K562 (cell line): ENCODE measurements around the gene TGM3. TPM values are rescaled to one million over a fixed set of nuclear protein-coding genes. Genes with fewer than 3 reads are reported as not detected.
A peak's percentile ranks its signal among the peaks of the same experiment; 100 is the strongest.

ENCODE experiments used
- ARID1B ChIP-seq: fragments of 450-650 bp; IDR thresholded peaks from 2 replicates; pipeline ENCODE4 v1.6.1; 2016; ENCODE audit warnings: antibody characterized with exemption, mild to moderate bottlenecking, inconsistent platforms
- DACH1 ChIP-seq: fragments of 450-650 bp; IDR thresholded peaks from 2 replicates; pipeline ENCODE4 v1.6.1; 2018; ENCODE audit not compliant: partially characterized antibody
- FOXK2 ChIP-seq, 2 experiments: fragments of 450-650 bp; IDR thresholded peaks in 1 of 2; conservative IDR thresholded peaks in 1 of 2; 2 replicates each; pipeline ENCODE4 v1.6.1; 2016; ENCODE audit warnings: low read depth in 2 of 2, mild to moderate bottlenecking in 1 of 2
- GTF2E2 ChIP-seq: fragments of 200-800 bp; sonication (Bioruptor generic); IDR thresholded peaks from 2 replicates; pipeline ENCODE4 v1.6.1; 2016; ENCODE audit warnings: missing genetic modification characterization, missing compliant biosample characterization
- HEY1 ChIP-seq: fragments of 250-450 bp; sonication (Bioruptor Pico); IDR thresholded peaks from 2 replicates; pipeline ENCODE4 v1.5.0; 2020; ENCODE audit warnings: mild to moderate bottlenecking, moderate library complexity, borderline replicate concordance
- JUNB ChIP-seq: fragments of 450-650 bp; formaldehyde crosslinking; conservative IDR thresholded peaks from 2 replicates; pipeline ENCODE4 v1.4.0; 2020; ENCODE audit warnings: mild to moderate bottlenecking
- KDM5B ChIP-seq: fragments of 200-600 bp; sonication (generic); IDR thresholded peaks from 2 replicates; pipeline ENCODE4 v1.6.1; 2012; ENCODE audit warnings: low read depth, mild to moderate bottlenecking, moderate library complexity, low read length, control low read depth, inconsistent platforms; ENCODE audit not compliant: insufficient replicate concordance
- MAFK ChIP-seq: IDR thresholded peaks from 2 replicates; pipeline ENCODE4 v1.6.1; 2011; ENCODE audit warnings: low read length, improper control_type of control experiment
- MBD2 ChIP-seq: sonication (generic); IDR thresholded peaks from 2 replicates; pipeline ENCODE4 v1.6.1; 2016; ENCODE audit warnings: low read depth, borderline replicate concordance
- NCOA1 ChIP-seq: fragments of 450-650 bp; IDR thresholded peaks from 2 replicates; pipeline ENCODE4 v1.6.1; 2016; ENCODE audit warnings: low read depth
- NELFE ChIP-seq: IDR thresholded peaks from 2 replicates; pipeline ENCODE4 v1.6.1; 2011; ENCODE audit warnings: mild to moderate bottlenecking; ENCODE audit not compliant: insufficient read depth, insufficient read length
- NONO ChIP-seq, 2 experiments: fragments of 200-400 bp in 1 of 2; fragments of 450-650 bp in 1 of 2; formaldehyde crosslinking in 1 of 2; IDR thresholded peaks; 2 replicates each; pipeline ENCODE4 v1.6.1; 2017; ENCODE audit warnings: low read depth in 2 of 2, mild to moderate bottlenecking in 2 of 2, moderate library complexity in 2 of 2, low read length in 1 of 2
- POLR2A ChIP-seq: fragments of 450-650 bp; conservative IDR thresholded peaks from 2 replicates; pipeline ENCODE4 v1.6.1; 2016
- POLR2AphosphoS2 ChIP-seq: IDR thresholded peaks from 2 replicates; pipeline ENCODE4 v1.6.1; 2012; ENCODE audit warnings: low read length, improper control_type of control experiment
- POLR2H ChIP-seq: IDR thresholded peaks from 2 replicates; pipeline ENCODE4 v1.6.1; 2016; ENCODE audit warnings: missing genetic modification characterization, low read depth, mild to moderate bottlenecking, control low read depth, missing compliant biosample characterization, moderate library complexity
- POU5F1 ChIP-seq: fragments of 150-350 bp; IDR thresholded peaks from 2 replicates; pipeline ENCODE4 v1.6.1; 2014; ENCODE audit warnings: borderline replicate concordance, low read length, low read depth, mild to moderate bottlenecking; ENCODE audit not compliant: partially characterized antibody
- RBM25 ChIP-seq: fragments of 200-400 bp; formaldehyde crosslinking; IDR thresholded peaks from 2 replicates; pipeline ENCODE4 v1.6.1; 2018; ENCODE audit warnings: low read length, low read depth, moderate library complexity; ENCODE audit not compliant: severe bottlenecking
- RCOR1 ChIP-seq, 2 experiments: IDR thresholded peaks; 2 replicates each; pipeline ENCODE4 v1.6.1; 2012; ENCODE audit warnings: low read depth in 2 of 2, low read length in 2 of 2, borderline replicate concordance in 1 of 2, improper control_type of control experiment in 1 of 2
- RNF2 ChIP-seq: sonication (generic); IDR thresholded peaks from 2 replicates; pipeline ENCODE4 v1.6.1; 2016
- SMARCA4 ChIP-seq: fragments of 450-650 bp; IDR thresholded peaks from 2 replicates; pipeline ENCODE4 v1.6.1; 2016
- TAL1 ChIP-seq: fragments of 450-650 bp; IDR thresholded peaks from 2 replicates; pipeline ENCODE4 v1.6.1; 2016; ENCODE audit warnings: mild to moderate bottlenecking
- TBP ChIP-seq: optimal IDR thresholded peaks from 2 replicates; pipeline ENCODE3; 2011; ENCODE audit warnings: low read depth, low read length, improper control_type of control experiment
- TEAD4 ChIP-seq, 2 experiments: sonication (generic) in 1 of 2; formaldehyde crosslinking in 1 of 2; IDR thresholded peaks; 2 replicates each; pipeline versions ENCODE4 v1.6.1 to v1.8.0; 2012 to 2022; ENCODE audit warnings: borderline replicate concordance in 1 of 2, inconsistent platforms in 1 of 2, low read length in 1 of 2, mild to moderate bottlenecking in 1 of 2, missing genetic modification reagents in 1 of 2
- XRCC4 ChIP-seq: IDR thresholded peaks from one replicate; pipeline ENCODE4 v1.6.1; 2011; ENCODE audit not compliant: insufficient read depth, insufficient read length; ENCODE audit errors: extremely low read depth
- ZBTB33 ChIP-seq: sonication (generic); formaldehyde crosslinking; IDR thresholded peaks from 2 replicates; pipeline ENCODE4 v1.8.1; 2023; ENCODE audit warnings: mild to moderate bottlenecking, missing genetic modification reagents
- ZNF124 ChIP-seq: sonication (generic); formaldehyde crosslinking; IDR thresholded peaks from 2 replicates; pipeline ENCODE4 v1.8.1; 2022; ENCODE audit warnings: missing genetic modification reagents
- ZNF282 ChIP-seq: sonication (generic); formaldehyde crosslinking; IDR thresholded peaks from 2 replicates; pipeline ENCODE4 v1.8.1; 2023; ENCODE audit warnings: missing genetic modification reagents
- polyA plus RNA-seq, 8 experiments: library from polyadenylated mRNA; depleted of rRNA in 4 of 8; stranded (reverse) in 5 of 8; unstranded in 3 of 8; fragments of >200 nt; fragmentation: Nextera tagmentation in 2 of 8; fragmentation: Illumina TruSeq in 1 of 8; extraction: Ambion mirVana in 2 of 8; extraction: Trizol in 1 of 8; gene quantifications; 2 replicates each; pipeline versions ENCODE4 v1.2.1 to v1.2.3, GENCODE V29; 2011 to 2014; ENCODE audit warnings: inconsistent platforms in 1 of 8, missing spikeins in 1 of 8
- total RNA-seq, 7 experiments: library from RNA; depleted of rRNA in 6 of 7; stranded (reverse); fragments of >200 nt in 6 of 7; fragmentation: Illumina TruSeq in 2 of 7; extraction: Trizol in 2 of 7; gene quantifications; 2 replicates each; pipeline versions ENCODE4 v1.2.1 to v1.2.3, GENCODE V29; 2011 to 2021; ENCODE audit warnings: low replicate concordance in 1 of 7

The TGM3 gene
- total and polyA plus RNA-seq, 9 of the 15 experiments (the other 6 are each of a cell fraction or from before 2014, with no cell fraction given) = not detected

- TF ChIP-seq KDM5B (peak; percentile 39), NCOA1 (peak; percentile 31; the same call in 1 of the 2 replicates), DACH1 (peak; percentile 92), ZNF282 (no peak), RNF2 (peak; percentile 53; the same call in 1 of the 2 replicates), NELFE (no peak), ARID1B (peak; percentile 81), FOXK2 (conservative IDR thresholded peaks at IDR 0.05 in 1 of 2, IDR thresholded peaks at IDR 0.05 in 1 of 2; ENCODE audit: low read depth in 2 of 2) (peak in 1 of 2 experiments; percentile 82; a peak in 2 of 4 replicates), GTF2E2 (0 out of 2 replicates have a peak, but pooled peaks have one; percentile 20), POLR2A (peak; percentile 72), TAL1 (peak; percentile 63), SMARCA4 (peak; percentile 65; the same call in 1 of the 2 replicates), TEAD4 (IDR thresholded peaks at IDR 0.05; ENCODE audit: low read length) (peak; percentile 71), TEAD4 (CRISPR knock-in tag; IDR thresholded peaks at IDR 0.05; ENCODE audit: borderline replicate concordance) (no peak), RCOR1 (IDR thresholded peaks at IDR 0.05; ENCODE audit: borderline replicate concordance in 1 of 2, low read depth in 2 of 2, low read length in 2 of 2) (peak in 1 of 2 experiments; percentile 98; a peak in 2 of 4 replicates), ZNF124 (no peak), XRCC4 (no peak), NONO (IDR thresholded peaks at IDR 0.05; ENCODE audit: low read depth in 2 of 2, low read length in 1 of 2) (peak in 1 of 2 experiments; percentile 45; a peak in 1 of 4 replicates), HEY1 (CRISPR knock-in tag) (no peak), MAFK (peak; percentile 58), POLR2AphosphoS2 (no peak), POLR2H (tag) (peak; percentile 72), MBD2 (peak; percentile 27; the same call in 1 of the 2 replicates), TBP (peak; percentile 43), RBM25 (peak; percentile 23), JUNB (CRISPR knock-in tag) (no peak), ZBTB33 (CRISPR knock-in tag) (no peak), POU5F1 (no peak)
These were observed 19.1 kb downstream of the TGM3 start (continued) for GRCh38 chr20:2314759-2315439.
